PC-9 (cell line): Measurements from ENCODE around the gene JAK1.

Experiments used
- EZH2 ChIP-seq: fragments of 200-600 bp; sonication (generic); IDR thresholded peaks from 2 replicates; pipeline ENCODE4 v1.8.0; 2017; ENCODE audit warnings: antibody characterized with exemption, low read depth
- TF ChIP-seq, protein P1 (sequence below): fragments of 200-600 bp; sonication (generic); conservative IDR thresholded peaks from 2 replicates; pipeline ENCODE4 v1.6.1; 2017; ENCODE audit warnings: mixed run types, antibody characterized with exemption, mild to moderate bottlenecking, moderate library complexity

DNA sequence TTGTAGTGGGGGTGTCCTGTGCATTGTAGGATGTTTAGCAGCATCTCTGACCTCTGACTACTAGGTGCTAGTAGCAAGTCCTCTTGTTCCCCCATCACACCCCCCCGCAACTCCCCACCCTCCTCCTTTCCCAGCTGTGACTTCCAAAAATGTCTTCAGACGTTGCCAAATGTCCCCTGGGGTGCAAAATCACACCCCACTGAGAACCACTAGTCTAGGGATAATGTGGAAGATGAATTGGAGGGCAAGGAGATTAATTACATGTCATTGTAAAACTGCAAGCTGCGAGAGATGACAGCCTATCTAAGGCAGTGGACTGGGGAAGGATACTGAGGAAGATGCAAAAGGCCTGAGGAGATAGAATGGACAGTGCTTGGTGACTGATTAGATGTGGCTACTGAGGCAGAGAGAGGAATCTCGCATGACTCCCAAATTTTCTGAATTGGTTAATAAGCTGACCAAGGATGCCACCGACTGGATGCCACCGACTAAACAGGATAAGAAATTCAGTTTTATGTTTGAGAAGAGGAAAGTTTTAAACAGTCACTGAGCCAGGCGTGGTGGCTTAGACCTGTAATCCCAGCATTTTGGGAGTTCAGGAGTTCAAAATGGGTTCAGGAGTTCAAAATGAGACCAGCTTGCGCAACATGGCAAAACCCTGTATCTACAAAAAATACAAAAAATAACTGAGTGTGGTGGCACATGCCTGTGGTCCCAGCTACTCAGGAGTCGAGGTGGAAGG, 3.1 kb upstream of the JAK1 start:
- TF ChIP-seq, protein P1, sequence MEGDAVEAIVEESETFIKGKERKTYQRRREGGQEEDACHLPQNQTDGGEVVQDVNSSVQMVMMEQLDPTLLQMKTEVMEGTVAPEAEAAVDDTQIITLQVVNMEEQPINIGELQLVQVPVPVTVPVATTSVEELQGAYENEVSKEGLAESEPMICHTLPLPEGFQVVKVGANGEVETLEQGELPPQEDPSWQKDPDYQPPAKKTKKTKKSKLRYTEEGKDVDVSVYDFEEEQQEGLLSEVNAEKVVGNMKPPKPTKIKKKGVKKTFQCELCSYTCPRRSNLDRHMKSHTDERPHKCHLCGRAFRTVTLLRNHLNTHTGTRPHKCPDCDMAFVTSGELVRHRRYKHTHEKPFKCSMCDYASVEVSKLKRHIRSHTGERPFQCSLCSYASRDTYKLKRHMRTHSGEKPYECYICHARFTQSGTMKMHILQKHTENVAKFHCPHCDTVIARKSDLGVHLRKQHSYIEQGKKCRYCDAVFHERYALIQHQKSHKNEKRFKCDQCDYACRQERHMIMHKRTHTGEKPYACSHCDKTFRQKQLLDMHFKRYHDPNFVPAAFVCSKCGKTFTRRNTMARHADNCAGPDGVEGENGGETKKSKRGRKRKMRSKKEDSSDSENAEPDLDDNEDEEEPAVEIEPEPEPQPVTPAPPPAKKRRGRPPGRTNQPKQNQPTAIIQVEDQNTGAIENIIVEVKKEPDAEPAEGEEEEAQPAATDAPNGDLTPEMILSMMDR = peak; percentile 26; the same call in 1 of the 2 replicates
- no peak for TF ChIP-seq EZH2
